ENCODE data around the gene GIGYF1. TPM values are rescaled to one million over a fixed set of nuclear protein-coding genes. Genes with fewer than 3 reads are reported as not detected.

The GIGYF1 gene
- total and polyA plus RNA-seq, 2 of the 8 experiments (the other 6 are each of a cell fraction or from before 2014, with no cell fraction given): 24.1 to 99.3 TPM

DNA sequence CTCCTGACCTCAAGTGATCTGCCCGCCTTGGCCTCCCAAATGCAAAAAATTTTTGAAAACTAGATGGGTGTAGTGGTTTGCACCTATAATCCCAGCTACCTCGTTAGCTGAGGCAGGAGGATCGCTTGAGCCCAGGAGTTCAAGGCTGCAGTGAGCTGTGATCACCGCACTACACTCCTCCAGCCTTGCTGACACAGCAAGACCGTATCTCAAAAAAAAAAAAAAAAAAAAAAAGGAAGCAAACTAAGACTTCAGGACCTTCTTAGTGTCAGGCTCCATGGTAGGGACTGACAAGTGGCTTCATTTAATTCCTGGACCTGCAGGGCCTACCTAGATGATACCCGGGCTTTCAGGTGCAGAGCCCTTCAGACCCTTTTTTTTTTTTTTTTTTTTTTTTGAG, 14.3 kb upstream of the GIGYF1 start:
- peaks cover 7% of the 10 kb centered on the region; the same call in 1 of the 2 replicates for H3K23me2 ChIP-seq (ENCODE audit: low read depth, low read length)
- H3K36me3 ChIP-seq (ENCODE audit: control insufficient read depth in 2 of 4, insufficient read depth in 4 of 4, low read length in 3 of 4): peaks cover 0 to 6% (median 4%) of the 10 kb centered on the region in 4 experiments; a peak in 5 of 8 replicates
- H2AFZ ChIP-seq (ENCODE audit: low read length): no peak overlapping the region
- H2BK15ac ChIP-seq (ENCODE audit: low read length): no peak overlapping the region
- DNase-seq (ENCODE audit: low read depth in 1 of 2, low spot score in 2 of 2) (no peak), FAIRE-seq (no peak)
- peaks cover 3% of the 10 kb centered on the region for H3K79me1 ChIP-seq (ENCODE audit: low read depth, low read length)
- no peak overlapping the region for H4K91ac ChIP-seq (replicated peaks; ENCODE audit: insufficient read length, low read length)
- H3K14ac ChIP-seq (ENCODE audit: insufficient read length): no peak overlapping the region
- H3K56ac ChIP-seq (replicated peaks; ENCODE audit: insufficient read length, low read depth, low read length): no peak overlapping the region
- no peak overlapping the region for H2BK5ac ChIP-seq (ENCODE audit: low read depth, low read length)
- H3K9ac ChIP-seq (replicated peaks in 1 of 4; ENCODE audit: extremely low read depth in 1 of 4, low read depth in 3 of 4, low read length in 3 of 4): no peak overlapping the region
- no peak overlapping the region for H2BK120ac ChIP-seq (replicated peaks; ENCODE audit: low read depth, low read length)
- POLR2A ChIA-PET (ENCODE audit: partially characterized antibody): interaction anchor here (0.6 to 1.8 kb wide), 7 partner anchors 9 to 877 kb away, joined by 3 to 8 read pairs (median 4); partner anchors contain the start of gene EPO
- H3K79me2 ChIP-seq (ENCODE audit: control insufficient read depth in 1 of 2, insufficient read depth in 2 of 2, low read length in 2 of 2): peaks cover 0 to 16% of the 10 kb centered on the region in 2 experiments; a peak in 3 of 4 replicates
- no peaks in the 10 kb centered on the region for H3K27me3 ChIP-seq (replicated peaks in 1 of 4; ENCODE audit: control insufficient read depth in 3 of 4, extremely low read depth in 1 of 4, insufficient read depth in 3 of 4, low read length in 3 of 4)
- CTCF ChIA-PET (ENCODE audit: partially characterized antibody): interaction anchor here (0.7 to 16.9 kb wide), 6 partner anchors 13 to 96 kb away, joined by 3 to 254 read pairs (median 17); partner anchors contain the start of genes EPO, GIGYF1 and MOSPD3
- H3K27ac ChIP-seq (ENCODE audit: low read depth, low read length): no peak overlapping the region
- 89% methylated on average over 5 of the region's 6 CpGs; no CpG with 5 or more reads in 1 of the 2 experiments for WGBS, 2 experiments (ENCODE audit: extremely low coverage in 1 of 2, insufficient coverage in 1 of 2, insufficient read length in 1 of 2, insufficient replicate concordance in 2 of 2, low coverage in 1 of 2, low lambda C conversion rate in 2 of 2, missing lambda C conversion rate in 1 of 2)
- no peak overlapping the region for H3K4me3 ChIP-seq (ENCODE audit: extremely low read depth in 1 of 4, insufficient read depth in 2 of 4, low read depth in 3 of 4, low read length in 4 of 4)
- no peak overlapping the region for H3K18ac ChIP-seq (ENCODE audit: extremely low read depth, low read length)
- H3K9me3 ChIP-seq (ENCODE audit: insufficient read depth in 2 of 2, low read depth in 1 of 2, low read length in 1 of 2): no peaks in the 10 kb centered on the region
- no peak overlapping the region for H3K4me2 ChIP-seq (ENCODE audit: insufficient read depth in 1 of 2, low read depth in 2 of 2, low read length in 2 of 2)
- H2BK20ac ChIP-seq (ENCODE audit: low read length): no peak overlapping the region
- no peak overlapping the region for H2BK12ac ChIP-seq (ENCODE audit: low read depth, low read length)
- H4K5ac ChIP-seq (ENCODE audit: insufficient read length, low read depth, low read length): no peak overlapping the region
- peaks cover 0 to 11% (median 2%) of the 10 kb centered on the region in 4 experiments; a peak in 3 of 7 replicates for H3K4me1 ChIP-seq (replicated peaks in 1 of 4; ENCODE audit: control insufficient read depth in 3 of 4, insufficient read depth in 4 of 4, low read length in 3 of 4)
- H4K8ac ChIP-seq (ENCODE audit: extremely low read depth, insufficient read depth, low read length): no peak overlapping the region
- peaks cover 2% of the 10 kb centered on the region in 2 experiments for H4K20me1 ChIP-seq (replicated peaks in 1 of 2; ENCODE audit: control insufficient read depth in 1 of 2, insufficient read depth in 2 of 2, low read length in 2 of 2)
- no peak overlapping the region for H2AK5ac ChIP-seq (ENCODE audit: low read depth, low read length)
- H3K23ac ChIP-seq (ENCODE audit: insufficient read length): no peak overlapping the region
- H3K4ac ChIP-seq (replicated peaks; ENCODE audit: insufficient read length, low read depth, low read length): no peak overlapping the region
- TF ChIP-seq EZH2 (IDR thresholded peaks at IDR 0.05; ENCODE audit: low read depth, low read length, severe bottlenecking): no peak
- TF ChIP-seq BRCA1 (IDR thresholded peaks at IDR 0.05; ENCODE audit: low read depth, low read length): no peak
- no peak for TF ChIP-seq YY1 (IDR thresholded peaks at IDR 0.05; ENCODE audit: low read depth, low read length)
- no peak for TF ChIP-seq RFX5 (IDR thresholded peaks at IDR 0.05; ENCODE audit: borderline replicate concordance, low read depth, low read length)
- TF ChIP-seq CHD1 (IDR thresholded peaks at IDR 0.05; ENCODE audit: low read depth, low read length): no peak
- TF ChIP-seq SP4 (IDR thresholded peaks at IDR 0.05; ENCODE audit: low read length): no peak
- no peak for TF ChIP-seq CBX5 (IDR thresholded peaks at IDR 0.05; ENCODE audit: low read depth, low read length)
- no peak for TF ChIP-seq TCF12 (IDR thresholded peaks at IDR 0.05; ENCODE audit: low read depth, low read length)
- no peak for TF ChIP-seq GTF2F1 (IDR thresholded peaks at IDR 0.05; ENCODE audit: borderline replicate concordance, low read depth, low read length)
- no peak for TF ChIP-seq TAF1 (IDR thresholded peaks at IDR 0.05; ENCODE audit: low read depth, low read length)
- TF ChIP-seq SAP30 (IDR thresholded peaks at IDR 0.05; ENCODE audit: insufficient read depth, insufficient replicate concordance, low read length): no peak
- no peak for TF ChIP-seq JUN (IDR thresholded peaks at IDR 0.05; ENCODE audit: low read depth, low read length)
- no peak for TF ChIP-seq FOSL1 (IDR thresholded peaks at IDR 0.05; ENCODE audit: insufficient read depth, low read depth, low read length)
- TF ChIP-seq CTBP2 (IDR thresholded peaks at IDR 0.05; ENCODE audit: borderline replicate concordance, insufficient read depth, insufficient read length, low read length): no peak

Data from H1 (cell line).